WTC11 (cell line): ENCODE measurements around the gene TCEAL9. TPM values are rescaled to one million over a fixed set of nuclear protein-coding genes. Genes with fewer than 3 reads are reported as not detected.

Experiments
- ATAC-seq: fragments of 200-7000 bp; cut with Tn5 transposase; 2 replicates; pipeline ENCODE4 v1.10.0; 2021; ENCODE audit warnings: mild to moderate bottlenecking, moderate library complexity
- Bru-seq: library from RNA; stranded (reverse); fragments of 400-500 nt; gene quantifications from one replicate; lab custom pipeline; 2021; lab: Mats Ljungman, UMichigan
- CTCF ChIA-PET: fragments of 300-600 bp; sonication (Branson Sonifier 250); formaldehyde crosslinking; loops from one replicate; lab custom pipeline; 2021; ENCODE audit warnings: antibody characterized with exemption; lab: Charles Lee
- POLR2A ChIA-PET: fragments of 350-600 bp; sonication (Branson Sonifier 250); formaldehyde crosslinking; loops from one replicate; lab custom pipeline; 2021; ENCODE audit warnings: antibody characterized with exemption; lab: Charles Lee
- DNase-seq: peaks from one replicate; pipeline ENCODE4 v3.0.0; 2021; ENCODE audit warnings: low spot score
- H3K27ac Mint-ChIP-seq: 2 replicates; pipeline ENCODE4 v1.8.0; 2021; ENCODE audit warnings: mixed read lengths
- H3K27me3 Mint-ChIP-seq: 2 replicates; pipeline ENCODE4 v1.8.0; 2021; ENCODE audit warnings: low read depth, mild to moderate bottlenecking, moderate library complexity, mixed read lengths
- H3K36me3 Mint-ChIP-seq: 2 replicates; pipeline ENCODE4 v1.8.0; 2021; ENCODE audit warnings: mixed read lengths
- H3K4me1 Mint-ChIP-seq: 2 replicates; pipeline ENCODE4 v1.8.0; 2022; ENCODE audit warnings: mixed read lengths
- H3K4me3 Mint-ChIP-seq: 2 replicates; pipeline ENCODE4 v1.8.0; 2021; ENCODE audit warnings: mild to moderate bottlenecking, moderate library complexity, mixed read lengths
- H3K9me3 Mint-ChIP-seq: 2 replicates; pipeline ENCODE4 v1.8.0; 2021; ENCODE audit warnings: mixed read lengths
- FOXP1 ChIP-seq: sonication (generic); formaldehyde crosslinking; IDR thresholded peaks from 2 replicates; pipeline ENCODE4 v1.8.0; 2022; ENCODE audit warnings: missing genetic modification reagents, mild to moderate bottlenecking, moderate library complexity, borderline replicate concordance
- NR2C2 ChIP-seq: sonication (generic); formaldehyde crosslinking; IDR thresholded peaks from 2 replicates; pipeline ENCODE4 v1.8.0; 2022; ENCODE audit warnings: mild to moderate bottlenecking, missing genetic modification reagents
- PRRX2 ChIP-seq: fragments of 250-450 bp; sonication (Bioruptor Pico); IDR thresholded peaks from 2 replicates; pipeline ENCODE4 v1.8.0; 2021; ENCODE audit warnings: mild to moderate bottlenecking
- SOX15 ChIP-seq: fragments of 250-450 bp; sonication (Bioruptor Pico); IDR thresholded peaks from 2 replicates; pipeline ENCODE4 v1.9.0; 2021; ENCODE audit warnings: mild to moderate bottlenecking
- long read RNA-seq, 3 experiments: library from RNA in 1 of 3; library from capped mRNA in 1 of 3; library from polyadenylated mRNA in 1 of 3; unstranded in 2 of 3; stranded (forward) in 1 of 3; transcript quantifications; one replicate each; pipeline ENCODE4 v2.0.0, GENCODE V29; 2021
- total RNA-seq: library from RNA; stranded (reverse); gene quantifications from 3 replicates; pipeline ENCODE4 v1.2.3, GENCODE V29; 2021
- TF ChIP-seq, protein P1 (sequence below): sonication (generic); formaldehyde crosslinking; IDR thresholded peaks from 2 replicates; pipeline ENCODE4 v1.8.1; 2023; ENCODE audit warnings: mild to moderate bottlenecking, missing genetic modification reagents, moderate library complexity
- TF ChIP-seq, protein P2 (sequence below): sonication (generic); formaldehyde crosslinking; IDR thresholded peaks from 2 replicates; pipeline ENCODE4 v1.8.0; 2022; ENCODE audit warnings: mild to moderate bottlenecking, missing genetic modification reagents
- TF ChIP-seq, protein P3 (sequence below): fragments of 250-450 bp; sonication (Bioruptor Pico); IDR thresholded peaks from 2 replicates; pipeline ENCODE4 v1.9.0; 2021; ENCODE audit warnings: mild to moderate bottlenecking
- TF ChIP-seq, protein P4 (sequence below): sonication (generic); formaldehyde crosslinking; IDR thresholded peaks from 2 replicates; pipeline ENCODE4 v1.8.1; 2022; ENCODE audit warnings: mild to moderate bottlenecking, moderate library complexity, missing genetic modification reagents
- TF ChIP-seq, protein P5 (sequence below): sonication (generic); formaldehyde crosslinking; IDR thresholded peaks from 2 replicates; pipeline ENCODE4 v1.8.1; 2022; ENCODE audit warnings: mild to moderate bottlenecking, missing genetic modification reagents, moderate library complexity, borderline replicate concordance
- TF ChIP-seq, protein P6 (sequence below): fragments of 250-450 bp; sonication (Bioruptor Pico); IDR thresholded peaks from 2 replicates; pipeline ENCODE4 v1.9.0; 2021; ENCODE audit warnings: mild to moderate bottlenecking
- TF ChIP-seq, protein P7 (sequence below): sonication (generic); formaldehyde crosslinking; IDR thresholded peaks from 2 replicates; pipeline ENCODE4 v1.8.1; 2023; ENCODE audit warnings: mild to moderate bottlenecking, missing genetic modification reagents, borderline replicate concordance
- TF ChIP-seq, protein P8 (sequence below): fragments of 250-450 bp; sonication (Bioruptor Pico); IDR thresholded peaks from 2 replicates; pipeline ENCODE4 v2.1.2; 2022; ENCODE audit warnings: mild to moderate bottlenecking, moderate library complexity
- TF ChIP-seq, protein P9 (sequence below): sonication (generic); formaldehyde crosslinking; IDR thresholded peaks from 2 replicates; pipeline ENCODE4 v1.8.1; 2023; ENCODE audit warnings: mild to moderate bottlenecking, missing genetic modification reagents

Gene TCEAL9, protein sequence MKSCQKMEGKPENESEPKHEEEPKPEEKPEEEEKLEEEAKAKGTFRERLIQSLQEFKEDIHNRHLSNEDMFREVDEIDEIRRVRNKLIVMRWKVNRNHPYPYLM
- 30.4 to 35.0 TPM (median 30.7 TPM) in 3 replicates for total RNA-seq
- percentile 98 among the genes with signal in this experiment for Bru-seq, nascent RNA
- long read RNA-seq, experiment 1, transcript TCEAL9-201 (2 exons, 699 nt), result minor isoform, 18 of 104 reads
- long read RNA-seq, experiment 1, transcript TCEAL9-202 (3 exons, 1,033 nt), result major isoform, 78 of 104 reads
- long read RNA-seq, experiment 1, partial matches to known transcripts, result 1 of 104 reads
- long read RNA-seq, experiment 1, other reads (novel, unspliced or antisense), result 3 of 104 reads
- long read RNA-seq, experiment 2, transcript TCEAL9-203 (1 exons, 1,938 nt), result minor isoform, 27 of 131 reads
- long read RNA-seq, experiment 2, transcript TCEAL9-202 (3 exons, 1,033 nt), result major isoform, 64 of 131 reads
- long read RNA-seq, experiment 2, partial matches to known transcripts, result 25 of 131 reads
- long read RNA-seq, experiment 2, other reads (novel, unspliced or antisense), result 12 of 131 reads
- long read RNA-seq, experiment 3, transcript TCEAL9-202 (3 exons, 1,033 nt), result major isoform, 186 of 239 reads
- long read RNA-seq, experiment 3, transcript TCEAL9-201 (2 exons, 699 nt), result minor isoform, 36 of 239 reads
- long read RNA-seq, experiment 3, partial matches to known transcripts, result 7 of 239 reads
- long read RNA-seq, experiment 3, other reads (novel, unspliced or antisense), result 6 of 239 reads

DNA sequence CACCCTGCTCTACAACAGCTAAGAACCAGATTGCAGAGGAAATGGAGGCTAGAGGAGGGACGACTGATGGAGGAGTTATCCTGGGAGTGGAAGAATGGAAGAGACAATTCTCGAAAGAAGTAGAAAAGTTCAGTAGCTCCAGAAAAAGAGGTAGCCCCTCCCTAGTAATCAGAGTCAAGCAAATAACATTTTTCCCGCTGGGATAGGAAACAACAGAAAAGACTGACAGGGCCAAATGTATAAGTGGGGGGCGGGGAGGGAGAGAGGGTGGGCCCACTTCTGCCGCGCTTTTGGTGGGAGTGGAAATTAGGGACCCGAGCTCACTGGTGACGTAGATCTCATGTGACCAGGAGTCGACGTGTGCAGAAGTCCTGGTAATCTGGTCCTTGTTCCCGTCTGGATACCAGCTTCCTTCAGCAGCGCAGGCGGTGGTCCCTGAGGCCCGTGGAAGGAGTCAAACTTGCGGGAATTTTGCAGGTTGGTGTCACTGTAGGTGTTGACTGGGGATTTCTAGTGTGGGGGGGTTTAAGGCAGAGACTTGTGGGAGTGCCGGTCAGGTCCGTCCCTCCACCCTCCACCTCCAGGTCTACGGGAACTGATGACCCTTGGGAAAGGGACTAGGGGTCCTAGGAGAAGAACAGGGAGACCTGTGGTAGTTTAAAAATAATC is at the start of gene TCEAL9:
TSS of gene TCEAL9 (plus strand) at position 377 of the 669 bp plus-strand sequence. CDS start 1,179 bp downstream, outside the sequence.
- H3K4me1 Mint-ChIP-seq, result peaks cover 7% of the 10 kb centered on the region
- DNase-seq, result peak; percentile 36
- H3K36me3 Mint-ChIP-seq, result peaks cover 9% of the 10 kb centered on the region
- TF ChIP-seq NR2C2 (CRISPR knock-in tag), result no peak
- TF ChIP-seq, protein P1, sequence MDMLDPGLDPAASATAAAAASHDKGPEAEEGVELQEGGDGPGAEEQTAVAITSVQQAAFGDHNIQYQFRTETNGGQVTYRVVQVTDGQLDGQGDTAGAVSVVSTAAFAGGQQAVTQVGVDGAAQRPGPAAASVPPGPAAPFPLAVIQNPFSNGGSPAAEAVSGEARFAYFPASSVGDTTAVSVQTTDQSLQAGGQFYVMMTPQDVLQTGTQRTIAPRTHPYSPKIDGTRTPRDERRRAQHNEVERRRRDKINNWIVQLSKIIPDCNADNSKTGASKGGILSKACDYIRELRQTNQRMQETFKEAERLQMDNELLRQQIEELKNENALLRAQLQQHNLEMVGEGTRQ, result peak; percentile 74
- TF ChIP-seq, protein P2, sequence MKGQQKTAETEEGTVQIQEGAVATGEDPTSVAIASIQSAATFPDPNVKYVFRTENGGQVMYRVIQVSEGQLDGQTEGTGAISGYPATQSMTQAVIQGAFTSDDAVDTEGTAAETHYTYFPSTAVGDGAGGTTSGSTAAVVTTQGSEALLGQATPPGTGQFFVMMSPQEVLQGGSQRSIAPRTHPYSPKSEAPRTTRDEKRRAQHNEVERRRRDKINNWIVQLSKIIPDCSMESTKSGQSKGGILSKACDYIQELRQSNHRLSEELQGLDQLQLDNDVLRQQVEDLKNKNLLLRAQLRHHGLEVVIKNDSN (CRISPR knock-in tag), result peak; percentile 48; the same call in 1 of the 2 replicates
- TF ChIP-seq, all 79 proteins: peak for 2
- ChIA-PET POLR2A (interaction anchor here (0.6 to 2.4 kb wide), 5 partner anchors 11 to 48 kb away, joined by 3 to 25 read pairs (median 4); partner anchors contain the start of gene BEX3), CTCF (interaction anchor here (1.2 to 1.5 kb wide), 3 partner anchors 11 to 108 kb away, joined by 4 to 11 read pairs (median 4); partner anchors contain the start of gene TCEAL7)
- no peaks in the 10 kb centered on the region for H3K9me3 Mint-ChIP-seq
- peak within 1 kb of the TSS; percentile 98 for H3K27ac Mint-ChIP-seq
- H3K4me3 Mint-ChIP-seq, result peak within 1 kb of the TSS; percentile 94
- peaks cover 3% of the 10 kb centered on the region; the same call in 1 of the 2 replicates for H3K27me3 Mint-ChIP-seq
- ATAC-seq, result peak; percentile 78

DNA sequence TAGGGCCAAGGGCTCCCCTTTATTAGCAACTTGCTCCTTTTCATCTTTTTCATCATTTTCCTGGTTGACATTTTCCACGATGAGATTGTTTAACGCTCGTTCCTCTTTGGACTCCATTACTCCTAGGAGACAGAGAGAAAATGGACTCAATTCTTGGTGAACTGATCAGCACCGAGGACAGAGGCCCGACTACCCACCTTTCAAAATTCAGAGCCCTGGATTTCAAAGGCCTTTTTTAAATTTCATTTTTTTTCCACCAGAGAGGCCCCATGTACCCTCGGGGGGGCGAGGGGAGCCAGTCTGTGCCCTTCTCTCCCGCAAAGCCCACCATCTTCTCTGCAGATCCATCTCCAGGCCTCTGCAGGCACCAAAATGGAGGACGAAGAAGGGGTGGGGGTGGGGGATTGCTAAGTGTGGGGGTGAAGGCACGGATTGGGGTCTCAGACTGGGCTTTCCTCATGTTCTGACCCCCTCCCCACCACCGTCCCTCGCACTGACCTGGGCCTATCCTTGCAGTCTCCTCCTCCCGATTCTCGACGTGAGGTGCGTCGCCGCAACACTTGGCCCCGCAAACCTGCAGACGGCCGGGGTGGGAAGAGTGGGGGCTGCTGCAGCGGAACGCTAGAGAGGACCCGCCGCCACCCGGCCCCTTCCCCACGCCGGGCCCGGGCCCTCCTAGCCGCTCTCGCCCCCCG is 46.3 kb upstream of the TCEAL9 start:
- no peaks in the 10 kb centered on the region for H3K9me3 Mint-ChIP-seq
- no peak overlapping the region for H3K27ac Mint-ChIP-seq
- ChIA-PET CTCF (no interaction called here), POLR2A (interaction anchor here (0.7 to 1.6 kb wide), 2 partner anchors 55 to 95 kb away, joined by 3 to 5 read pairs; partner anchors contain the start of gene TCEAL8)
- peak overlapping the region; percentile 72 for H3K4me3 Mint-ChIP-seq
- peak; percentile 10 for DNase-seq
- H3K36me3 Mint-ChIP-seq, result no peaks in the 10 kb centered on the region
- peaks cover 17% of the 10 kb centered on the region for H3K27me3 Mint-ChIP-seq
- peak; percentile 18 for ATAC-seq
- peaks cover 4% of the 10 kb centered on the region; the same call in 1 of the 2 replicates for H3K4me1 Mint-ChIP-seq
- TF ChIP-seq PRRX2 (CRISPR knock-in tag), result no peak
- TF ChIP-seq, protein P3, sequence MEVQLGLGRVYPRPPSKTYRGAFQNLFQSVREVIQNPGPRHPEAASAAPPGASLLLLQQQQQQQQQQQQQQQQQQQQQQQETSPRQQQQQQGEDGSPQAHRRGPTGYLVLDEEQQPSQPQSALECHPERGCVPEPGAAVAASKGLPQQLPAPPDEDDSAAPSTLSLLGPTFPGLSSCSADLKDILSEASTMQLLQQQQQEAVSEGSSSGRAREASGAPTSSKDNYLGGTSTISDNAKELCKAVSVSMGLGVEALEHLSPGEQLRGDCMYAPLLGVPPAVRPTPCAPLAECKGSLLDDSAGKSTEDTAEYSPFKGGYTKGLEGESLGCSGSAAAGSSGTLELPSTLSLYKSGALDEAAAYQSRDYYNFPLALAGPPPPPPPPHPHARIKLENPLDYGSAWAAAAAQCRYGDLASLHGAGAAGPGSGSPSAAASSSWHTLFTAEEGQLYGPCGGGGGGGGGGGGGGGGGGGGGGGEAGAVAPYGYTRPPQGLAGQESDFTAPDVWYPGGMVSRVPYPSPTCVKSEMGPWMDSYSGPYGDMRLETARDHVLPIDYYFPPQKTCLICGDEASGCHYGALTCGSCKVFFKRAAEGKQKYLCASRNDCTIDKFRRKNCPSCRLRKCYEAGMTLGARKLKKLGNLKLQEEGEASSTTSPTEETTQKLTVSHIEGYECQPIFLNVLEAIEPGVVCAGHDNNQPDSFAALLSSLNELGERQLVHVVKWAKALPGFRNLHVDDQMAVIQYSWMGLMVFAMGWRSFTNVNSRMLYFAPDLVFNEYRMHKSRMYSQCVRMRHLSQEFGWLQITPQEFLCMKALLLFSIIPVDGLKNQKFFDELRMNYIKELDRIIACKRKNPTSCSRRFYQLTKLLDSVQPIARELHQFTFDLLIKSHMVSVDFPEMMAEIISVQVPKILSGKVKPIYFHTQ, result no peak
- TF ChIP-seq, protein P4, sequence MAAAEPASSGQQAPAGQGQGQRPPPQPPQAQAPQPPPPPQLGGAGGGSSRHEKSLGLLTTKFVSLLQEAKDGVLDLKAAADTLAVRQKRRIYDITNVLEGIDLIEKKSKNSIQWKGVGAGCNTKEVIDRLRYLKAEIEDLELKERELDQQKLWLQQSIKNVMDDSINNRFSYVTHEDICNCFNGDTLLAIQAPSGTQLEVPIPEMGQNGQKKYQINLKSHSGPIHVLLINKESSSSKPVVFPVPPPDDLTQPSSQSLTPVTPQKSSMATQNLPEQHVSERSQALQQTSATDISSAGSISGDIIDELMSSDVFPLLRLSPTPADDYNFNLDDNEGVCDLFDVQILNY (CRISPR knock-in tag), result no peak
- TF ChIP-seq, protein P5, sequence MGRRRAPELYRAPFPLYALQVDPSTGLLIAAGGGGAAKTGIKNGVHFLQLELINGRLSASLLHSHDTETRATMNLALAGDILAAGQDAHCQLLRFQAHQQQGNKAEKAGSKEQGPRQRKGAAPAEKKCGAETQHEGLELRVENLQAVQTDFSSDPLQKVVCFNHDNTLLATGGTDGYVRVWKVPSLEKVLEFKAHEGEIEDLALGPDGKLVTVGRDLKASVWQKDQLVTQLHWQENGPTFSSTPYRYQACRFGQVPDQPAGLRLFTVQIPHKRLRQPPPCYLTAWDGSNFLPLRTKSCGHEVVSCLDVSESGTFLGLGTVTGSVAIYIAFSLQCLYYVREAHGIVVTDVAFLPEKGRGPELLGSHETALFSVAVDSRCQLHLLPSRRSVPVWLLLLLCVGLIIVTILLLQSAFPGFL (CRISPR knock-in tag), result no peak
- TF ChIP-seq, protein P6, sequence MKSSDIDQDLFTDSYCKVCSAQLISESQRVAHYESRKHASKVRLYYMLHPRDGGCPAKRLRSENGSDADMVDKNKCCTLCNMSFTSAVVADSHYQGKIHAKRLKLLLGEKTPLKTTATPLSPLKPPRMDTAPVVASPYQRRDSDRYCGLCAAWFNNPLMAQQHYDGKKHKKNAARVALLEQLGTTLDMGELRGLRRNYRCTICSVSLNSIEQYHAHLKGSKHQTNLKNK, result no peak
- TF ChIP-seq, protein P7, sequence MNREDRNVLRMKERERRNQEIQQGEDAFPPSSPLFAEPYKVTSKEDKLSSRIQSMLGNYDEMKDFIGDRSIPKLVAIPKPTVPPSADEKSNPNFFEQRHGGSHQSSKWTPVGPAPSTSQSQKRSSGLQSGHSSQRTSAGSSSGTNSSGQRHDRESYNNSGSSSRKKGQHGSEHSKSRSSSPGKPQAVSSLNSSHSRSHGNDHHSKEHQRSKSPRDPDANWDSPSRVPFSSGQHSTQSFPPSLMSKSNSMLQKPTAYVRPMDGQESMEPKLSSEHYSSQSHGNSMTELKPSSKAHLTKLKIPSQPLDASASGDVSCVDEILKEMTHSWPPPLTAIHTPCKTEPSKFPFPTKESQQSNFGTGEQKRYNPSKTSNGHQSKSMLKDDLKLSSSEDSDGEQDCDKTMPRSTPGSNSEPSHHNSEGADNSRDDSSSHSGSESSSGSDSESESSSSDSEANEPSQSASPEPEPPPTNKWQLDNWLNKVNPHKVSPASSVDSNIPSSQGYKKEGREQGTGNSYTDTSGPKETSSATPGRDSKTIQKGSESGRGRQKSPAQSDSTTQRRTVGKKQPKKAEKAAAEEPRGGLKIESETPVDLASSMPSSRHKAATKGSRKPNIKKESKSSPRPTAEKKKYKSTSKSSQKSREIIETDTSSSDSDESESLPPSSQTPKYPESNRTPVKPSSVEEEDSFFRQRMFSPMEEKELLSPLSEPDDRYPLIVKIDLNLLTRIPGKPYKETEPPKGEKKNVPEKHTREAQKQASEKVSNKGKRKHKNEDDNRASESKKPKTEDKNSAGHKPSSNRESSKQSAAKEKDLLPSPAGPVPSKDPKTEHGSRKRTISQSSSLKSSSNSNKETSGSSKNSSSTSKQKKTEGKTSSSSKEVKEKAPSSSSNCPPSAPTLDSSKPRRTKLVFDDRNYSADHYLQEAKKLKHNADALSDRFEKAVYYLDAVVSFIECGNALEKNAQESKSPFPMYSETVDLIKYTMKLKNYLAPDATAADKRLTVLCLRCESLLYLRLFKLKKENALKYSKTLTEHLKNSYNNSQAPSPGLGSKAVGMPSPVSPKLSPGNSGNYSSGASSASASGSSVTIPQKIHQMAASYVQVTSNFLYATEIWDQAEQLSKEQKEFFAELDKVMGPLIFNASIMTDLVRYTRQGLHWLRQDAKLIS (CRISPR knock-in tag), result no peak
- no peak for TF ChIP-seq SOX15 (CRISPR knock-in tag)
- TF ChIP-seq, protein P8, sequence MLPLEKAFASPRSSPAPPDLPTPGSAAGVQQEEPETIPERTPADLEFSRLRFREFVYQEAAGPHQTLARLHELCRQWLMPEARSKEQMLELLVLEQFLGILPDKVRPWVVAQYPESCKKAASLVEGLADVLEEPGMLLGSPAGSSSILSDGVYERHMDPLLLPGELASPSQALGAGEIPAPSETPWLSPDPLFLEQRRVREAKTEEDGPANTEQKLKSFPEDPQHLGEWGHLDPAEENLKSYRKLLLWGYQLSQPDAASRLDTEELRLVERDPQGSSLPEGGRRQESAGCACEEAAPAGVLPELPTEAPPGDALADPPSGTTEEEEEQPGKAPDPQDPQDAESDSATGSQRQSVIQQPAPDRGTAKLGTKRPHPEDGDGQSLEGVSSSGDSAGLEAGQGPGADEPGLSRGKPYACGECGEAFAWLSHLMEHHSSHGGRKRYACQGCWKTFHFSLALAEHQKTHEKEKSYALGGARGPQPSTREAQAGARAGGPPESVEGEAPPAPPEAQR (CRISPR knock-in tag), result no peak
- TF ChIP-seq, protein P9, sequence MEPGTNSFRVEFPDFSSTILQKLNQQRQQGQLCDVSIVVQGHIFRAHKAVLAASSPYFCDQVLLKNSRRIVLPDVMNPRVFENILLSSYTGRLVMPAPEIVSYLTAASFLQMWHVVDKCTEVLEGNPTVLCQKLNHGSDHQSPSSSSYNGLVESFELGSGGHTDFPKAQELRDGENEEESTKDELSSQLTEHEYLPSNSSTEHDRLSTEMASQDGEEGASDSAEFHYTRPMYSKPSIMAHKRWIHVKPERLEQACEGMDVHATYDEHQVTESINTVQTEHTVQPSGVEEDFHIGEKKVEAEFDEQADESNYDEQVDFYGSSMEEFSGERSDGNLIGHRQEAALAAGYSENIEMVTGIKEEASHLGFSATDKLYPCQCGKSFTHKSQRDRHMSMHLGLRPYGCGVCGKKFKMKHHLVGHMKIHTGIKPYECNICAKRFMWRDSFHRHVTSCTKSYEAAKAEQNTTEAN, result no peak
- TF ChIP-seq FOXP1, result no peak
